NCI-H748 treated with DMSO at 0.1 percent for 48 hours (cell line): ENCODE data around the gene UBR3.
"Not testable (repeated sequence)": the region's sequence is repeated elsewhere in the genome, so short reads cannot be mapped to it uniquely, and the experiment has no call there.

ENCODE experiments used
- DNase-seq: peaks from one replicate; lab custom pipeline; 2025; lab: John Stamatoyannopoulos, UW

UBR3 gene

GRCh38 chr2:169867579-169867978, 40.3 kb downstream of the UBR3 start:
- no peak for DNase-seq

GRCh38 chr2:169868951-169869350, 41.7 kb downstream of the UBR3 start:
- DNase-seq: no peak

- not testable (repeated sequence) for DNase-seq
These were observed 44.1 kb downstream of the UBR3 start for GRCh38 chr2:169871369-169871768.

- DNase-seq: no peak
These were observed 44.7 kb downstream of the UBR3 start for GRCh38 chr2:169871994-169872393.

- no peak for DNase-seq
These were observed 50.1 kb downstream of the UBR3 start for GRCh38 chr2:169877398-169877797.

- DNase-seq: no peak
These were observed 59.9 kb downstream of the UBR3 start for GRCh38 chr2:169887120-169887519.

GRCh38 chr2:169891593-169892298, 64.5 kb downstream of the UBR3 start:
- peak; percentile 29 for DNase-seq

GRCh38 chr2:169892951-169893350, 65.7 kb downstream of the UBR3 start:
- no peak for DNase-seq

- no peak for DNase-seq
These were observed 68.2 kb downstream of the UBR3 start for GRCh38 chr2:169895294-169895985.

GRCh38 chr2:169897834-169898233, 70.6 kb downstream of the UBR3 start:
- DNase-seq: no peak

GRCh38 chr2:169900103-169900502, 72.8 kb downstream of the UBR3 start:
- DNase-seq: not testable (repeated sequence)

- no peak for DNase-seq
These were observed 73.4 kb downstream of the UBR3 start for GRCh38 chr2:169900686-169901085.

GRCh38 chr2:169906731-169907130, 79.5 kb downstream of the UBR3 start:
- no peak for DNase-seq

GRCh38 chr2:169909376-169909775, 82.1 kb downstream of the UBR3 start:
- DNase-seq: no peak

- DNase-seq: no peak
These were observed 83.0 kb downstream of the UBR3 start for GRCh38 chr2:169910109-169910799.

GRCh38 chr2:169911119-169911518, 83.9 kb downstream of the UBR3 start:
- DNase-seq: no peak

- DNase-seq: no peak
These were observed 89.4 kb downstream of the UBR3 start for GRCh38 chr2:169916623-169917022.

GRCh38 chr2:169923977-169924376, 96.7 kb downstream of the UBR3 start:
- no peak for DNase-seq

GRCh38 chr2:169925968-169926367, 98.7 kb downstream of the UBR3 start:
- DNase-seq: no peak

GRCh38 chr2:169928463-169928864, 101.2 kb downstream of the UBR3 start:
- DNase-seq: peak; percentile 49

GRCh38 chr2:169933124-169933711, 106.0 kb downstream of the UBR3 start:
- DNase-seq: peak; percentile 65

- not testable (repeated sequence) for DNase-seq
These were observed 109.4 kb downstream of the UBR3 start for GRCh38 chr2:169936652-169937051.

GRCh38 chr2:169945515-169945914, 118.3 kb downstream of the UBR3 start:
- DNase-seq: no peak
